LoVo (cell line): Measurements from ENCODE around the gene SMIM10.
"Not testable (repeated sequence)": the region's sequence is repeated elsewhere in the genome, so short reads cannot be mapped to it uniquely, and the experiment has no call there.

Experiments
- DNase-seq: peaks from one replicate; pipeline ENCODE4 v3.0.0-alpha.2; 2016; ENCODE audit warnings: low spot score

SMIM10 gene

DNA sequence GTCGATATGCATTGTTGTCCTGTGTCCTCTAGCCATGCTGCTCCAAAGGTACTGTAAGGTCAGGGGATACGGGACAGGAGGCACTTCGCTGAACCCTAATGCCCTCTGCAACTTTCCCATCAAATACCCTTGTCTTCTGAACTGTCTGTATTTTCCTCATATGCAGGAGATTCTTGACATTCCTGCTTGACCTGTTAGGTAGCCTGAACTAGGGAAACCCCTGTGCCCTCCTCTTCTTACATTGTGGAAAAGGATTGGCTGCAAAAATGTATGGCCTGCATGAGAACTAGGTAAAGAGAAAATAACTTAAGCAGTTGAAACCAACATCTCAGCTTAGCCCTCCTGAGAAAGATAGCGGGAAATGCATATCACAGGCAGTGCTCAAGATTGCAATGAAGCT, 20.1 kb downstream of the SMIM10 start:
- no peak for DNase-seq

GRCh38 chrX:135015523-135016245, 24.9 kb downstream of the SMIM10 start:
- DNase-seq = no peak

- not testable (repeated sequence) for DNase-seq
Observed at GRCh38 chrX:135019890-135020289, 29.1 kb downstream of the SMIM10 start.

- not testable (repeated sequence) for DNase-seq
Observed at GRCh38 chrX:135023791-135024190, 33.0 kb downstream of the SMIM10 start.

- DNase-seq = no peak
Observed at GRCh38 chrX:135024526-135024925, 33.7 kb downstream of the SMIM10 start.

- DNase-seq = not testable (repeated sequence)
Observed at GRCh38 chrX:135030207-135030963, 39.6 kb downstream of the SMIM10 start.

DNA sequence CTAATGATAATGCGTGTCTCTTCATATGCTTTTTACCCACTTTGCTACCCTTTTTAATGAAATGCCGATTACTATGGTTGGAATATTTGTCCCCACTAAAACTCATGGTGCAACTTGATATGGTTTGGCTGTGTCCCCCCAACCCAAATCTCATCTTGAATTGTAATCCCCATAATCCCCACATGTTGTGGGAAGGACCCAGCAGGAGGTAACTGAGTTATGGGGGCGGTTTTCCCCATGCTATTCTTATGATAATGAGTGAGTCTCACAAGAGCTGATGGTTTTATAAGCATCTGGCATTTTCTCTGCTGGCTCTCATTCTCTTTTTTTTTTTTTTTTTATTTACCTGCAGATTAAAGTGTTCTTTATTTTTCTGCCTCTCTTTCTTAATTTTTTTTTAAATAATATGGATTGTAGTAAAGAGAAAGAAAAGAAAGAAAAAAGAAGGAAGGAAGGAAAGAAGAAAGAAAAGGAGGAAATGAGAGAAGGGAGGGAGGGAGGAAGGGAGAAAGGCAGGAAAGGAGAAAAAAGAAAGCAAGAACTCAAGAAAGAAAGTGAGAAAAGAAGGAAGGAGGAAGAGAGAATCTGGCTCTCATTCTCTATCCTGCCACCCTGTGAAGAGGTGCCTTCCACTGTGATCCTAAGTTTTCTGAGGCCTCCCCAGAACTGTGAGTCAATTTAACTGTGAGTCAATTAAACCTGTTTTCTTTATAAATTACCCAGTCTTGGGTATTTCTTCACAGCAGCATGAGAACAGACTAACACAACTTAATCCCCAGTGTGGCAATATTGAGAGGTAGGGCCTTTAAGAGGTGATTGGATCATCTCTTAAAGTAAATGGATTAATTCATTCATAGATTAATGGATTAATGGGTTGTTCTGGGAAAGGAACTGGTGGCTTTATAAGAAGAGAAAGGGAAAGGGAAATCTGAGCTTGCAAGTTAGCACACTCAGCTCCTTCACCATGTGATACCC, 50.6 kb downstream of the SMIM10 start:
- DNase-seq = not testable (repeated sequence)
